Kidney glomerular epithelial cell (primary cell): ENCODE measurements around the gene GRIA1.
"Not testable (repeated sequence)": the region's sequence is repeated elsewhere in the genome, so short reads cannot be mapped to it uniquely, and the experiment has no call there.

ENCODE experiments used
- DNase-seq: peaks from one replicate; lab custom pipeline; 2025; lab: John Stamatoyannopoulos, UW

Gene GRIA1

GRCh38 chr5:153719324-153719723 is 228.9 kb downstream of the GRIA1 start:
- DNase-seq = no peak

GRCh38 chr5:153723022-153723610 is 232.6 kb downstream of the GRIA1 start:
- DNase-seq = not testable (repeated sequence)

- DNase-seq = no peak
Measured at GRCh38 chr5:153742060-153742459, 251.6 kb downstream of the GRIA1 start.

GRCh38 chr5:153744751-153745150 is 254.3 kb downstream of the GRIA1 start:
- no peak for DNase-seq

- DNase-seq = no peak
Measured at GRCh38 chr5:153745778-153746395, 255.4 kb downstream of the GRIA1 start.

- DNase-seq = no peak
Measured at GRCh38 chr5:153746440-153746839, 256.0 kb downstream of the GRIA1 start.

- no peak for DNase-seq
Measured at GRCh38 chr5:153748823-153749222, 258.4 kb downstream of the GRIA1 start.

- DNase-seq = no peak
Measured at GRCh38 chr5:153749960-153750359, 259.5 kb downstream of the GRIA1 start.

GRCh38 chr5:153751251-153751650 is 260.8 kb downstream of the GRIA1 start:
- DNase-seq = no peak

- DNase-seq = no peak
Measured at GRCh38 chr5:153752890-153753289, 262.4 kb downstream of the GRIA1 start.

- no peak for DNase-seq
Measured at GRCh38 chr5:153753645-153754432, 263.4 kb downstream of the GRIA1 start.

GRCh38 chr5:153755913-153756500 is 265.5 kb downstream of the GRIA1 start:
- no peak for DNase-seq

GRCh38 chr5:153756540-153756939 is 266.1 kb downstream of the GRIA1 start:
- no peak for DNase-seq

GRCh38 chr5:153765987-153766386 is 275.5 kb downstream of the GRIA1 start:
- DNase-seq = no peak

GRCh38 chr5:153767221-153768188 is 277.0 kb downstream of the GRIA1 start:
- no peak for DNase-seq

GRCh38 chr5:153770066-153770465 is 279.6 kb downstream of the GRIA1 start:
- DNase-seq = no peak

- DNase-seq = no peak
Measured at GRCh38 chr5:153774686-153775085, 284.2 kb downstream of the GRIA1 start.

- DNase-seq = no peak
Measured at GRCh38 chr5:153775923-153776322, 285.5 kb downstream of the GRIA1 start.

- DNase-seq = no peak
Measured at GRCh38 chr5:153777681-153778581, 287.5 kb downstream of the GRIA1 start.

GRCh38 chr5:153779836-153780235 is 289.4 kb downstream of the GRIA1 start:
- DNase-seq = no peak
